ENCODE data around the gene RAB6B.
A peak's percentile ranks its signal among the peaks of the same experiment; 100 is the strongest.

Gene RAB6B

GRCh38 chr3:133870822-133871221 is 24.9 kb downstream of the RAB6B start:
- no peak overlapping the region for H3K4me3 ChIP-seq (ENCODE audit: low read depth, low read length)
- no peak for DNase-seq (ENCODE audit: low read depth)
- TF ChIP-seq CTCF (conservative IDR thresholded peaks at IDR 0.05; ENCODE audit: low read depth, low read length) = no peak

GRCh38 chr3:133869586-133869985 is 26.1 kb downstream of the RAB6B start:
- H3K4me3 ChIP-seq (ENCODE audit: low read depth, low read length) = no peak overlapping the region
- no peak for TF ChIP-seq CTCF (conservative IDR thresholded peaks at IDR 0.05; ENCODE audit: low read depth, low read length)
- DNase-seq (ENCODE audit: low read depth) = no peak

- DNase-seq (ENCODE audit: low read depth) = no peak
- H3K4me3 ChIP-seq (ENCODE audit: low read depth, low read length) = no peak overlapping the region
- no peak for TF ChIP-seq CTCF (conservative IDR thresholded peaks at IDR 0.05; ENCODE audit: low read depth, low read length)
Measured at GRCh38 chr3:133868758-133869475, 26.8 kb downstream of the RAB6B start.

GRCh38 chr3:133868186-133868585 is 27.5 kb downstream of the RAB6B start:
- DNase-seq (ENCODE audit: low read depth) = no peak
- H3K4me3 ChIP-seq (ENCODE audit: low read depth, low read length) = no peak overlapping the region
- TF ChIP-seq CTCF (conservative IDR thresholded peaks at IDR 0.05; ENCODE audit: low read depth, low read length) = no peak

GRCh38 chr3:133866141-133866540 is 29.5 kb downstream of the RAB6B start:
- no peak for DNase-seq (ENCODE audit: low read depth)
- TF ChIP-seq CTCF (conservative IDR thresholded peaks at IDR 0.05; ENCODE audit: low read depth, low read length) = no peak
- no peak overlapping the region for H3K4me3 ChIP-seq (ENCODE audit: low read depth, low read length)

- no peak for DNase-seq (ENCODE audit: low read depth)
- no peak overlapping the region for H3K4me3 ChIP-seq (ENCODE audit: low read depth, low read length)
- TF ChIP-seq CTCF (conservative IDR thresholded peaks at IDR 0.05; ENCODE audit: low read depth, low read length) = peak; percentile 12
Measured at GRCh38 chr3:133865136-133865855, 30.4 kb downstream of the RAB6B start.

GRCh38 chr3:133864616-133865015 is 31.1 kb downstream of the RAB6B start:
- no peak for DNase-seq (ENCODE audit: low read depth)
- TF ChIP-seq CTCF (conservative IDR thresholded peaks at IDR 0.05; ENCODE audit: low read depth, low read length) = no peak
- no peak overlapping the region for H3K4me3 ChIP-seq (ENCODE audit: low read depth, low read length)
